Activated CD4-positive, alpha-beta memory T cell treated with anti-CD3 and anti-CD28 coated beads for 36 hours (primary cell): ENCODE results near the gene REEP6. TPM values are rescaled to one million over a fixed set of nuclear protein-coding genes. Genes with fewer than 3 reads are reported as not detected.

Experiments
- CTCF ChIA-PET: fragments of 350-600 bp; sonication (Branson Sonifier 250); formaldehyde crosslinking; loops from one replicate; lab custom pipeline; 2021; ENCODE audit warnings: antibody characterized with exemption, inconsistent platforms; lab: Charles Lee
- POLR2A ChIA-PET: fragments of 350-600 bp; sonication (Branson Sonifier 250); formaldehyde crosslinking; loops from one replicate; lab custom pipeline; 2021; ENCODE audit warnings: antibody characterized with exemption; lab: Charles Lee
- DNase-seq: peaks from one replicate; pipeline ENCODE4 v3.0.0-alpha.2; 2020
- H3K27ac Mint-ChIP-seq: one replicate; pipeline ENCODE4 v1.8.0; 2021; ENCODE audit warnings: mixed read lengths
- H3K27me3 Mint-ChIP-seq: one replicate; pipeline ENCODE4 v1.8.0; 2021; ENCODE audit warnings: mixed read lengths
- H3K36me3 Mint-ChIP-seq: one replicate; pipeline ENCODE4 v1.8.0; 2021; ENCODE audit warnings: mixed read lengths
- H3K4me1 Mint-ChIP-seq: one replicate; pipeline ENCODE4 v1.8.0; 2021; ENCODE audit warnings: low read depth, mixed read lengths
- H3K4me3 Mint-ChIP-seq: one replicate; pipeline ENCODE4 v1.8.0; 2021; ENCODE audit warnings: mild to moderate bottlenecking, mixed read lengths
- H3K9me3 Mint-ChIP-seq: one replicate; pipeline ENCODE4 v1.8.0; 2021; ENCODE audit warnings: mixed read lengths
- intact Hi-C: fragments of 100-400 bp; cut with micrococcal nuclease; formaldehyde crosslinking; loops from one replicate; pipeline ENCODE4 v1.15.1; 2023
- total RNA-seq, 2 experiments: library from RNA; stranded (reverse); gene quantifications; one replicate each; pipeline ENCODE4 v1.2.3, GENCODE V29; 2021

Gene REEP6
- total RNA-seq, 2 experiments from 2014 or later: 1.8 to 1.9 TPM

DNA sequence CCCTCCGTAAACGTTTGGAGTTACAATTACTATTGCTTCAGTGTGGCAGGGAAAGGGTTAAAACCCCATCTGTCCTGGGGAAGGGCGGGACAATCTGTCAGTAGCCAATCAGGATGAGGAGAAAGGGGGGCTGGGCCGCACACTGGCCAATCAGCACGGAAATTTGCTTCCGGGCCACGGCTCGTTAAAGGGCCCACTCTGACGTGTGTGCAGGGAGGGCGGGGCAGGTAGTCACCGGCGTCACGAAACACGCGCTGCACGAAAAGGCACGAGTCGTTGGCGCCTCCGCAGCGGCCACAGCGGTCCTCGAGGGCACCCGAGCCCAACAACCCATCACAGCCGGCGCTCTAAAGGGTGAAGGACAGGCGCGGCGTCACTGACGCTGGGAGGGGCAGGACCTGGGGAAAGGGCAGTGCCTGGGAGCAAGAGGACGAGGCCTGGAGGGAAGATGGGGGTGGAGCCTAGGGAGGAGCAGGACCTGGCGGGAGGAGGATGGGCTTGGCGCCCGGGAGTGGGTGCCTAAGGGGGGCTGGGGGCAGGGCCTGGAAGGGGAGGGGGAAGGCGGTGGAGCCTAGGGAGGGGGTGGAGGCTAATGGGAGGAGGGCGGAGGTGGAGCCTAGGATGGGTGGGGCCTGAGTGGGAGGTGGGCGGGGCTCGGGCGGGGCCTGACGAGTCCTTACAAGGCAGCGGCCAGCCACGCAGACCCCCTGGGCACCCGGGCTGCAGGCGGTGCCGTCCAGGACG, 17.0 kb downstream of the REEP6 start:
- peaks cover 13% of the 10 kb centered on the region for H3K4me1 Mint-ChIP-seq
- intact Hi-C loops: loop anchor here (2.0 kb wide), 1 partner anchor 17 kb away; the partner anchor contains the start of genes PCSK4 and REEP6

DNA sequence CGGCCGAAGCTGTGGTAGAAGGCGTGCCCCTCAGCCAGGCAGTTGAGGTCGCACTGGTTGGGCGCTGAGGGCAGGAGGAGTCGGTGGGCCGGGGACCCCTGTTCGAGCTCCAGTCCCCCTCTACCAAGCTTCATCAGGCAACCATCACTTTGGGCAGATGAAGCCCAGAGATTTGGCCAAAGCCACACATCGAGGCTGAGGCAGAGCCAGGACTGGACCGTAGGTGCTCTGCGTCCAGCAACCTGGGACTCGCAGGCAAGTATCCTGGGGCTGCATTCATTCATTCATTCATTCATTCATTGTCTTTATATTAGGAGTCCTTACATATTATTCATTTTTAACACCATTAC, 17.5 kb downstream of the REEP6 start:
- H3K36me3 Mint-ChIP-seq: no peaks in the 10 kb centered on the region
- DNase-seq: no peak
- ChIA-PET POLR2A (no interaction called here), CTCF (interaction anchor here (1.0 kb wide), 1 partner anchor 260 kb away, joined by 3 read pairs; no protein-coding TSS in a partner anchor)
- H3K4me1 Mint-ChIP-seq: peaks cover 10% of the 10 kb centered on the region
- H3K27me3 Mint-ChIP-seq: peaks cover 10% of the 10 kb centered on the region
- intact Hi-C loops: no loop called here
- no peak overlapping the region for H3K4me3 Mint-ChIP-seq
- no peak overlapping the region for H3K27ac Mint-ChIP-seq
- no peaks in the 10 kb centered on the region for H3K9me3 Mint-ChIP-seq

More for the DNA sequence above, 17.0 kb downstream of the REEP6 start:
- Mint-ChIP-seq H3K27me3 (peaks cover 11% of the 10 kb centered on the region), H3K4me3 (peak overlapping the region; percentile 74), H3K9me3 (no peaks in the 10 kb centered on the region), H3K27ac (peak overlapping the region; percentile 74), H3K36me3 (no peaks in the 10 kb centered on the region)
- peak; percentile 93 for DNase-seq
- ChIA-PET POLR2A (no interaction called here), CTCF (no interaction called here)

DNA sequence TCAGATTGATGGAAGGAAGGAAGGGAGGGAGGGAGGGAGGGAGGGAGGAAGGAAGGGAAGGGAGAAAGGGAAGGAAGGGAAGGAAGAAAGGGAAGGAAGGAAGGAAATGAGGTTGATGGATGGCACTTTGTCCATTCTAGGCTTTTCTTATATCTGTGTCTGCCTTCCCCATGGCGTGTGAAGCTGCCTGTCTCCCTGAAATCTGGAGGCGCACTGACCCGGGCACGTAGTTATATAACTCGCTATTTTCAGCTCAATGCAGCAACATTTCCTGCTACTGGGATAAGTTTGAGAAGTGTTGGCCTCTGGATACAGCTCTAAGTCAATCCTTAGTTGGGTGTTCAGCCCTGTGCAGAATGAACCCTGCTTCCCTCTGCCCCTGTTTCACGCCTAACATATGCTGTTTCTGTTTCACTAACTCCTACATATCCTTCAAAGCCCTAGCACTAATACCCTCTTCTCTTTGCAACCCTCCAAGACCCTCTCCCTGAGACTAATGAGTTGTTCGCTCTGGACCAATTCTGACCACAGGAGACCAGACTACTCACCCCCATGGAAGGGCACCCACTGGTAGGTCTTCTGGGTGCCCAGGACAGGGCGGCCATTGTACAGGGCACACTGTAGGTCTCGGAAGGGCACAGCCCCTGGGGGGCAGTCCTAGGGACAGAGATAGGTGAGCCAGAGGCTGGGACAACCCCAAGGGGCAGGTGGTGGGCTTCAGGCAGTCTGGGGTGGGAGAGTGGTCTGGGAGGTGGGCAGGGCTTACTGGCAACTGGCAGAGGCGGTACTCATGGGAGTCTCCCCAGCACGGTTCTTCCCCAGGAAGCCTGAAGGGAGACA, 18.8 kb downstream of the REEP6 start:
- Mint-ChIP-seq H3K4me1 (peaks cover 10% of the 10 kb centered on the region), H3K4me3 (no peak overlapping the region), H3K9me3 (no peaks in the 10 kb centered on the region), H3K27me3 (peaks cover 7% of the 10 kb centered on the region), H3K36me3 (no peaks in the 10 kb centered on the region), H3K27ac (no peak overlapping the region)
- no peak for DNase-seq
- intact Hi-C loops: loop anchor here (5.0 kb wide), 3 partner anchors 33 to 233 kb away; partner anchors contain the start of genes C19orf25 and FAM174C
- ChIA-PET CTCF (interaction anchor here (1.0 kb wide), 2 partner anchors 19 to 258 kb away, joined by 3 read pairs; partner anchors contain the start of gene REEP6), POLR2A (no interaction called here)

DNA sequence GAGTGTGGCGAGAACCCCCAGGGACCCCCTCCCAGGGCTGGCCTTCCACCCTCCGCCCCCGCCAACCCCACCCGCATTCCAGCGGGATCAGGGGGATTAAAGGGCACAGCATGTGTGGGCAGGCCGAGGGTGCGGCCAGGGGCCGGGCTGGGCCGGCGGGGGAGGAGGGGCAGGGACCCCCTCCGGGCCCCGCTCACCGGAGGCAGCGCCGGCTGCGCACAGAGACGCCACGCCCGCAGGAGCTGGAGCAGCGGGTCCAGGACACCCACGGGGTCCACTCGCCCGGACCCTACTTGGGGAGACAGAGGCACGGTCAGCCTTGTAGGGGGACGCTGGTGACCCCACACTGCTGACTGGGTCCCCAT, 19.4 kb downstream of the REEP6 start:
- peaks cover 10% of the 10 kb centered on the region for H3K4me1 Mint-ChIP-seq
- H3K9me3 Mint-ChIP-seq: no peaks in the 10 kb centered on the region
- peaks cover 5% of the 10 kb centered on the region for H3K27me3 Mint-ChIP-seq
- intact Hi-C loops: loop anchor here (5.0 kb wide), 3 partner anchors 33 to 233 kb away; partner anchors contain the start of genes C19orf25 and FAM174C
- DNase-seq: no peak
- H3K36me3 Mint-ChIP-seq: no peaks in the 10 kb centered on the region
- POLR2A ChIA-PET: no interaction called here
- H3K27ac Mint-ChIP-seq: no peak overlapping the region
- H3K4me3 Mint-ChIP-seq: no peak overlapping the region
- CTCF ChIA-PET: no interaction called here

DNA sequence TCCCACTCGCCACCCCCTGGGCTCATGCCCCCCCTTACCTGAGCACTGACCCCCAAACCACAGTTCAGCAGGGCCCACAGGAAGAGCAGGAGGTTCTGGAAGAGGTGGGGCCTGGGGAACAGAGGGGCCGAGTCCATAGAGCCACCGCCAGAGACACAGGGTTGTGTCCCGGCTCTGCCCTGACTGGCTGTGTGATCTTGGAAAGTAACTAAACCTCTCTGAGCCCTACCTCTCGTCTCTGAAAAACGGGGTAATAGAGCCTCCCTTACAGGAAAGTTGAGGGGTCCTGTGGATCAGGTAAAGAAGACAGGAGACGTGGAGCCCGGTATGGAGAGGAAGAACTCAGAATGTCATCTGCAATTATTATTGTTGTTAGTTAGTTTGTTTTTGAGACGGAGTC, 19.8 kb downstream of the REEP6 start:
- Mint-ChIP-seq H3K4me3 (no peak overlapping the region), H3K4me1 (peaks cover 10% of the 10 kb centered on the region), H3K27ac (no peak overlapping the region), H3K27me3 (peaks cover 1% of the 10 kb centered on the region), H3K36me3 (no peaks in the 10 kb centered on the region), H3K9me3 (no peaks in the 10 kb centered on the region)
- ChIA-PET POLR2A (no interaction called here), CTCF (no interaction called here)
- no peak for DNase-seq
- intact Hi-C loops: loop anchor here (5.0 kb wide), 3 partner anchors 34 to 234 kb away; partner anchors contain the start of genes C19orf25 and FAM174C

DNA sequence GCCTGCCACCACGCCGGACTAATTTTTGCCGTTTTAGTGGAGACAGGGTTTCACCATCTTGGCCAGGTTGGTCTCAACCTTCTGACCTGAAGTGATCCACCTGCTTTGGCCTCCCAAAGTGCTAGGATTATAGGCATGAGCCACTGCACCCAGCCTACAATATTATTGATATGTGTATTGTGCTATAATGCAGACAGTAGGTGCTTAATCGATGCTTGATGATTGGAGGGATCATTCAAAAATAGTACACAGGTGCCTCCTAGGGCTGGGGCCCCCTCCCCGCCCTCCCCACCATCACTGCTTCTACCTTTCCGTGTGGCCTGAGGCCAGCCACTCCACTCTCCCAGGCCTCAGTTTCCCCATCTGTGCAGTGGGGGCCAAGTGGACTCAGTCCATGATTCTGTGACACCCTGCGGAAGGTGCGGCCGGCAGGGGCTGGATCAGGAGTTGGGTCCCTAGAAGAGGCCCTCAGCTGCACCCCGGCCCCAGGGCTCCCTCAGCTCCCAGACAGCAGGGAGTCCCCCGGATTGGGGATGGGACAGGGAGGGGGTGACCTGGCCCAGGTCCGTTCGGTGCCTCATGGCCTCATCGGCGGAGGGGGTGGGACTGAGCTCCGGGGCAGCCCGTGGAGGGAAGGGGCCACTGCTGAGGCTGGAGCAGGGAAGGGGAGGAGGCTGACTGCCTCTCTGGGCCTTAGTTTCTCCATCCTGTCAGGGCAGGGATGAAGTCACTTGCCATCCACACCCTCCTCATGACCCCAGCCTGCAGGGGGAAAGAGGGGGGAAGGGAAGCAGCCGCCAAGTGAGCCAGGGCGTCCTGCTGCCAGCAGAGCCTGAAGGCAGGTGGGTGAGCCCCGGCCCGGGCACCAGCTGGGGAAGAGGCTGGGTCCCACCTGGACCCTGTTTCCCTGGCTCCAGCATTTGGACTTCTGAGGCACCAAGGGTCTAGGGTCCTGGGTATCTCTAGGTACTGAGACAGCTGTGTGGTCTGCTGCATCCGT, 20.6 kb downstream of the REEP6 start:
- Mint-ChIP-seq H3K27me3 (peaks cover 3% of the 10 kb centered on the region), H3K27ac (no peak overlapping the region), H3K4me3 (peak overlapping the region; percentile 69), H3K9me3 (no peaks in the 10 kb centered on the region), H3K36me3 (no peaks in the 10 kb centered on the region), H3K4me1 (peaks cover 10% of the 10 kb centered on the region)
- ChIA-PET CTCF (no interaction called here), POLR2A (no interaction called here)
- intact Hi-C loops: loop anchor here (5.0 kb wide), 3 partner anchors 34 to 234 kb away; partner anchors contain the start of genes C19orf25 and FAM174C
- DNase-seq: peak; percentile 19

DNA sequence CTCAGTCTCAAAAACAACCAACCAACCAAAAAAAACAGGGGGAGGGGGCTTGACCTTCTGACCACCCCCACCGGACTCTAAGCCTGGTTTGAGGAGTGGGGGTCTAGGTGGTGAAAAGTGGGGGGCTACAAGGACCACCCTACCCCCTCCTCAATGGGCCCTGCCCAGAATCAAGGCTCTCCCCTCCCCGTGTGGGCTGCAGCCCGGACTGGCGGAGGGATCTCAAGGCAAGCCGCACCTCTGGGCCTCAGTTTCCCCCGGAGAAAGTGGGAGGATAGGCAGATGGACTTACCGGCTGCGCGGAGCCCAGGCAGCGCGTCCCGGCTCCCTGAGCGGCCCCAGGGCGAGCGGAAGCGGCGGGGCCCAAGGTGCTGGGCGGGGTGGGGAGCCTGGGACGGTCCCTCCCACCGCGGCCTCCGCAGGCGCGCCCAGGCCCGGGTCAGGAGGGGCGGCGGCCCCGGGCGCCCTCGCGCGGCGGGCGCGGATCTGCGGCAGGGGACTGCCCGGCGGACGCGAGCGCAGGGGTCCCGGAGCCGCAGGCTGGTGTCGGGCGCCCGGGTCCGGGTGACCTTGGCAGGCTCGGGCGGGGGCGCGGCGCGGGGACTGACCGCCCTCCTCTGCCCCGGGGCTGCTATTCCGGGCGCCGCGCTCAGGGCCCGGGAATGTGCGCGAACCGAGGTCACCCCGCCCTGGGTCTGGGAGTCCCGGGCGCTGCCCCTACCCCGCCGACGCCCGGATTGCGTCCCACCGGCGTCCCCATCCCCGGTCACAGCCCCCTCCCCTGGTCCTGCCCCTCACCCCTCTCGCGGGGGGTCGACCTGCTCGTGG, 21.9 kb downstream of the REEP6 start, which contains the start of gene ADAMTSL5:
ADAMTSL5 (minus strand) TSS at position 349 of the 828 bp plus-strand sequence. CDS start 2,076 bp downstream, outside the sequence.
- Mint-ChIP-seq H3K36me3 (no peaks in the 10 kb centered on the region), H3K4me3 (peak within 1 kb of the TSS; percentile 69), H3K27ac (no peak within 1 kb of the TSS), H3K27me3 (peaks cover 3% of the 10 kb centered on the region), H3K9me3 (no peaks in the 10 kb centered on the region), H3K4me1 (peaks cover 6% of the 10 kb centered on the region)
- ChIA-PET POLR2A (no interaction called here), CTCF (no interaction called here)
- intact Hi-C loops: loop anchor here (5.0 kb wide), 3 partner anchors 36 to 236 kb away; partner anchors contain the start of genes C19orf25 and FAM174C
- DNase-seq: peak; percentile 80

DNA sequence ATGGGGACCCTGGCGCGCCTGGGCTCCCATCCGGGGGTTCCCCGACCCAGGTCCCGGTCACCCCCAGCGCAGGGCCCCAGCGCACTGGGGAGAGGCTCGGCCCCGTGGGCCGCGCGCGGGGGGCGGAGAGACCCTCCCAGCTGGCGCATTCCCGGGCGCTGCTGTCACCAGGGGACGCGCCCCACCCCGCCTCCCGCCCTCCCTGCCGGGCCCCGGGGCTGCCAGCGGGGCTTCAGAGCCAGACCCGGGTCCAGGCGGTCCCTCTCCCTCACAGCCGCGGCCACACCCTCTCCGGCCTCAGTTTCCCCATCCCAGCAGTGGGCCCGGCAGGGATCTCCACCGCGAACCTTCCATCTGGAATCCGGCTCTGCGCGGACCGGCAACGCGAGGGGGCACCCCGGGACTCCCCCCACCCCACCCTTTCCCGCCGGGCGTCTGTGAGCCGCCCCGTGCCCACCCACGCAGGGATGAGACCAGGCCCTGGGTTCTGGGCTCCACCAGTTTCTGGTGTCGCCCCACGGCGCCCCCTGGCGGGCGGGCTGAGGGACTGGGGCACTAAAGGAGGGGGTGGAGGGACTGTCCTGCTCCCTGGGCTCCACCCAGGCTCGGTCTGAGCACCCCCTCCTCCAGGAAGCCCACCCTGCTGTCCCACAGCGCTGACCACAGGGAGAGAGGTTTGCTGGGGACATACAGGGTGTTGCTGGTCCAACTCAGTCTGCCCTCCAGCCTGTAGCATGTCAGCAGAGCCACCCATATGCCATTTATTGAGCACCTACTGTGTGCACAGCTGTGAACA, 22.7 kb downstream of the REEP6 start:
- intact Hi-C loops: loop anchor here (5.0 kb wide), 3 partner anchors 36 to 236 kb away; partner anchors contain the start of genes C19orf25 and FAM174C
- Mint-ChIP-seq H3K36me3 (no peaks in the 10 kb centered on the region), H3K4me3 (peak overlapping the region; percentile 39), H3K9me3 (no peaks in the 10 kb centered on the region), H3K27ac (no peak overlapping the region), H3K4me1 (peaks cover 4% of the 10 kb centered on the region), H3K27me3 (peaks cover 3% of the 10 kb centered on the region)
- peak; percentile 81 for DNase-seq
- POLR2A ChIA-PET: interaction anchor here (0.6 kb wide), 1 partner anchor 27 kb away, joined by 3 read pairs; no protein-coding TSS in a partner anchor
- CTCF ChIA-PET: interaction anchor here (0.5 kb wide), 1 partner anchor 64 kb away, joined by 4 read pairs; the partner anchor contains the start of gene APC2

DNA sequence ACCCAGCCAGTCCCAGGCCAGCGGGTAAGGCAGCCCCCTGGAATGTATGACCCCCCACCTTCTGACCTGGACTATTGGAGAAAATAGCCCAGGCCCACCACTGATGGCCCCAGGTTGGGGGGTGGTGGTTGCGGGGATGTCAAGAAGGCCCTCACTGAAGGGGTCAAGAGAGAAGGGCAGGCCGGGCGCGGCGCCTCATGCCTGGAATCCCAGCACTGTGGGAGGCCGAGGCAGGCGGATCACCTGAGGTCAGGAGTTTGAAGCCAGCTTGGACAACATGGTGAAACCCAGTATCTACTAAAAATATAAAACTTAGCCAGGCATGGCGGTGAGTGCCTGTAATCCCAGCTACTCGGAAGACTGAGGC, 23.3 kb downstream of the REEP6 start:
- POLR2A ChIA-PET: no interaction called here
- Mint-ChIP-seq H3K9me3 (no peaks in the 10 kb centered on the region), H3K27me3 (peaks cover 3% of the 10 kb centered on the region), H3K36me3 (no peaks in the 10 kb centered on the region), H3K4me3 (peak overlapping the region; percentile 39), H3K4me1 (peaks cover 3% of the 10 kb centered on the region), H3K27ac (no peak overlapping the region)
- intact Hi-C loops: loop anchor here (5.0 kb wide), 3 partner anchors 37 to 237 kb away; partner anchors contain the start of genes C19orf25 and FAM174C
- CTCF ChIA-PET: interaction anchor here (0.5 to 0.9 kb wide), 3 partner anchors 64 to 270 kb away, joined by 3 to 4 read pairs (median 3); partner anchors contain the start of gene APC2
- no peak for DNase-seq
